ENCODE measurements around the gene AUTS2. TPM values are rescaled to one million over a fixed set of nuclear protein-coding genes. Genes with fewer than 3 reads are reported as not detected.

AUTS2 gene
- polyA plus RNA-seq, 1 donor (not counting 4 experiments of a cell fraction or from before 2014, with no cell fraction given), result 4.7 TPM

- TF ChIP-seq EZH2 (IDR thresholded peaks at IDR 0.05; ENCODE audit: low read length) (no peak), CTCF (optimal IDR thresholded peaks at IDR 0.05 in 1 of 3, IDR thresholded peaks at IDR 0.05 in 1 of 3, conservative IDR thresholded peaks at IDR 0.05 in 1 of 3; ENCODE audit: extremely low read depth in 1 of 3, insufficient read depth in 2 of 3, low read length in 3 of 3) (no peak)
- no peak overlapping the region for H3K9ac ChIP-seq (ENCODE audit: control insufficient read depth, extremely low read depth, insufficient read depth, low read length)
- no peaks in the 10 kb centered on the region for H3K27me3 ChIP-seq (ENCODE audit: control insufficient read depth, extremely low read depth, insufficient read depth, low read length)
- H3K4me3 ChIP-seq (ENCODE audit: control insufficient read depth in 2 of 3, extremely low read depth in 1 of 3, insufficient read depth in 2 of 3, low read depth in 1 of 3, low read length in 3 of 3), result no peak overlapping the region
- H3K9me1 ChIP-seq (ENCODE audit: control insufficient read depth, extremely low read depth, insufficient read depth, low read length), result no peaks in the 10 kb centered on the region
- no peak overlapping the region for H3K4me2 ChIP-seq (ENCODE audit: control insufficient read depth, extremely low read depth, insufficient read depth, low read depth, low read length)
- peaks cover 5% of the 10 kb centered on the region for H3K4me1 ChIP-seq (ENCODE audit: control insufficient read depth, extremely low read depth, insufficient read depth, low read length)
- dilution Hi-C loops (cut with MboI; ENCODE audit: extremely low pct_ligation_motif_present, low sequenced_read_pairs), result no loop called here
- no peak overlapping the region for H3K27ac ChIP-seq (ENCODE audit: control insufficient read depth, insufficient read depth, low read length)
- peaks cover 10% of the 10 kb centered on the region for H4K20me1 ChIP-seq (ENCODE audit: control insufficient read depth, extremely low read depth, insufficient read depth, low read length)
- no peak overlapping the region for H2AFZ ChIP-seq (ENCODE audit: control insufficient read depth, low read length)
- no peak for FAIRE-seq
- peaks cover 78% of the 10 kb centered on the region for H3K79me2 ChIP-seq (ENCODE audit: control insufficient read depth, insufficient read depth, low read length)
- H3K9me3 ChIP-seq (ENCODE audit: control insufficient read depth, low read depth, low read length), result no peaks in the 10 kb centered on the region
- H3K36me3 ChIP-seq (ENCODE audit: control insufficient read depth in 2 of 2, extremely low read depth in 1 of 2, insufficient read depth in 2 of 2, low read length in 2 of 2), result no peaks in the 10 kb centered on the region
- DNase-seq (ENCODE audit: low read depth, low spot score), result no peak
Measured at GRCh38 chr7:70751895-70752294, 1153.6 kb downstream of the AUTS2 start.

- TF ChIP-seq CTCF (optimal IDR thresholded peaks at IDR 0.05 in 1 of 3, IDR thresholded peaks at IDR 0.05 in 1 of 3, conservative IDR thresholded peaks at IDR 0.05 in 1 of 3; ENCODE audit: extremely low read depth in 1 of 3, insufficient read depth in 2 of 3, low read length in 3 of 3), result no peak
- no peak for TF ChIP-seq EZH2 (IDR thresholded peaks at IDR 0.05; ENCODE audit: low read length)
Measured at GRCh38 chr7:70752794-70753241, 1154.5 kb downstream of the AUTS2 start.

More at GRCh38 chr7:70752794-70753241, 1154.5 kb downstream of the AUTS2 start:
- Histone ChIP-seq H3K79me2 (ENCODE audit: control insufficient read depth, insufficient read depth, low read length) (peaks cover 79% of the 10 kb centered on the region), H3K9me3 (ENCODE audit: control insufficient read depth, low read depth, low read length) (no peaks in the 10 kb centered on the region), H3K27me3 (ENCODE audit: control insufficient read depth, extremely low read depth, insufficient read depth, low read length) (no peaks in the 10 kb centered on the region), H3K4me1 (ENCODE audit: control insufficient read depth, extremely low read depth, insufficient read depth, low read length) (peaks cover 5% of the 10 kb centered on the region), H3K36me3 (ENCODE audit: control insufficient read depth in 2 of 2, extremely low read depth in 1 of 2, insufficient read depth in 2 of 2, low read length in 2 of 2) (no peaks in the 10 kb centered on the region), H3K27ac (ENCODE audit: control insufficient read depth, insufficient read depth, low read length) (no peak overlapping the region), H2AFZ (ENCODE audit: control insufficient read depth, low read length) (no peak overlapping the region), H3K4me2 (ENCODE audit: control insufficient read depth, extremely low read depth, insufficient read depth, low read depth, low read length) (no peak overlapping the region), H3K9me1 (ENCODE audit: control insufficient read depth, extremely low read depth, insufficient read depth, low read length) (no peaks in the 10 kb centered on the region), H3K4me3 (ENCODE audit: control insufficient read depth in 2 of 3, extremely low read depth in 1 of 3, insufficient read depth in 2 of 3, low read depth in 1 of 3, low read length in 3 of 3) (no peak overlapping the region), H3K9ac (ENCODE audit: control insufficient read depth, extremely low read depth, insufficient read depth, low read length) (no peak overlapping the region), H4K20me1 (ENCODE audit: control insufficient read depth, extremely low read depth, insufficient read depth, low read length) (peaks cover 10% of the 10 kb centered on the region)
- dilution Hi-C loops (cut with MboI; ENCODE audit: extremely low pct_ligation_motif_present, low sequenced_read_pairs), result no loop called here
- no peak for DNase-seq (ENCODE audit: low read depth, low spot score)
- no peak for FAIRE-seq
